ENCODE results near the gene NATD1. TPM values are rescaled to one million over a fixed set of nuclear protein-coding genes. Genes with fewer than 3 reads are reported as not detected.

NATD1 gene
- total and polyA plus RNA-seq, 2 experiments from 2014 or later = 2.1 to 8.1 TPM

DNA sequence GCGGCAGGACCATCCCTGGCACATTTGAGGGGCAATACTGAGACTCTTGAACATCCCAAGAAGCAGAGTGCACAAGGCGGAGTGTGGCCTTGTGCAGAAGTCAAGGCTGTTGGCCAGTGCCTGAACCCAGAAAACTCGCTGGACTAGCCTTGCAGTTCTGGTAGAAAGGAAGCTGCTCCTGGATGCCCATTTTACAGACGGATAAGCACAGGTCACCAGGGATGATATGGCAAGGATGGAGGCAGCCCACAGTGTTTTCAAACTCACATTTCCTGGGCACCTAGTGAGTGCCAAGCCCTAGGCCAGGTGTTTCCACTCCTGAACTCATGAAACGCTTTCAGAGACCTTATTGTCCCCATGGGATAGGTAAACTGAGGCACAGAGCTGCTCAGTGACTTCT lies 29.6 kb upstream of the NATD1 start:
- Histone ChIP-seq H3K36me3 (ENCODE audit: insufficient read depth) (no peaks in the 10 kb centered on the region), H3K4me2 (no peak overlapping the region), H3K27ac (ENCODE audit: low read depth) (no peak overlapping the region), H3K79me2 (replicated peaks; ENCODE audit: insufficient read depth) (peaks cover 28% of the 10 kb centered on the region), H3K4me3 (no peak overlapping the region), H3F3A (replicated peaks; ENCODE audit: low read depth) (no peaks in the 10 kb centered on the region), H4K20me1 (replicated peaks; ENCODE audit: insufficient read depth) (no peaks in the 10 kb centered on the region; the same call in 1 of the 2 replicates), H3K9me2 (ENCODE audit: insufficient read depth) (no peaks in the 10 kb centered on the region), H3K27me3 (ENCODE audit: insufficient read depth) (peaks cover 27% of the 10 kb centered on the region), H3K4me1 (ENCODE audit: insufficient read depth) (peaks cover 10% of the 10 kb centered on the region), H2AFZ (no peak overlapping the region)
- no peak for DNase-seq (ENCODE audit: low spot score)
- no peak overlapping the region; the same call in 2 of the 3 replicates for H3K4me3 Mint-ChIP-seq
- TF ChIP-seq STAT1 (IDR thresholded peaks at IDR 0.05; ENCODE audit: unreplicated experiment) (no peak), CREB1 (CRISPR knock-in tag; IDR thresholded peaks at IDR 0.05; ENCODE audit: low read depth) (no peak), CTCF (conservative IDR thresholded peaks at IDR 0.05; ENCODE audit: low read depth in 2 of 2) (no peak), ZNF114 (CRISPR knock-in tag; IDR thresholded peaks at IDR 0.05) (no peak), JUNB (IDR thresholded peaks at IDR 0.05; ENCODE audit: unreplicated experiment) (no peak), ETS1 (IDR thresholded peaks at IDR 0.05) (no peak), EZH2phosphoT487 (IDR thresholded peaks at IDR 0.05; ENCODE audit: unreplicated experiment) (no peak), NANOG (IDR thresholded peaks at IDR 0.05; ENCODE audit: borderline replicate concordance) (no peak), ZNF331 (CRISPR knock-in tag; IDR thresholded peaks at IDR 0.05; ENCODE audit: low read depth) (no peak), POLR2AphosphoS5 (IDR thresholded peaks at IDR 0.05; ENCODE audit: low read depth) (no peak), EZH2 (IDR thresholded peaks at IDR 0.05; ENCODE audit: low read depth, unreplicated experiment) (no peak)
- TF ChIP-seq, protein P1, sequence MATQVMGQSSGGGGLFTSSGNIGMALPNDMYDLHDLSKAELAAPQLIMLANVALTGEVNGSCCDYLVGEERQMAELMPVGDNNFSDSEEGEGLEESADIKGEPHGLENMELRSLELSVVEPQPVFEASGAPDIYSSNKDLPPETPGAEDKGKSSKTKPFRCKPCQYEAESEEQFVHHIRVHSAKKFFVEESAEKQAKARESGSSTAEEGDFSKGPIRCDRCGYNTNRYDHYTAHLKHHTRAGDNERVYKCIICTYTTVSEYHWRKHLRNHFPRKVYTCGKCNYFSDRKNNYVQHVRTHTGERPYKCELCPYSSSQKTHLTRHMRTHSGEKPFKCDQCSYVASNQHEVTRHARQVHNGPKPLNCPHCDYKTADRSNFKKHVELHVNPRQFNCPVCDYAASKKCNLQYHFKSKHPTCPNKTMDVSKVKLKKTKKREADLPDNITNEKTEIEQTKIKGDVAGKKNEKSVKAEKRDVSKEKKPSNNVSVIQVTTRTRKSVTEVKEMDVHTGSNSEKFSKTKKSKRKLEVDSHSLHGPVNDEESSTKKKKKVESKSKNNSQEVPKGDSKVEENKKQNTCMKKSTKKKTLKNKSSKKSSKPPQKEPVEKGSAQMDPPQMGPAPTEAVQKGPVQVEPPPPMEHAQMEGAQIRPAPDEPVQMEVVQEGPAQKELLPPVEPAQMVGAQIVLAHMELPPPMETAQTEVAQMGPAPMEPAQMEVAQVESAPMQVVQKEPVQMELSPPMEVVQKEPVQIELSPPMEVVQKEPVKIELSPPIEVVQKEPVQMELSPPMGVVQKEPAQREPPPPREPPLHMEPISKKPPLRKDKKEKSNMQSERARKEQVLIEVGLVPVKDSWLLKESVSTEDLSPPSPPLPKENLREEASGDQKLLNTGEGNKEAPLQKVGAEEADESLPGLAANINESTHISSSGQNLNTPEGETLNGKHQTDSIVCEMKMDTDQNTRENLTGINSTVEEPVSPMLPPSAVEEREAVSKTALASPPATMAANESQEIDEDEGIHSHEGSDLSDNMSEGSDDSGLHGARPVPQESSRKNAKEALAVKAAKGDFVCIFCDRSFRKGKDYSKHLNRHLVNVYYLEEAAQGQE (IDR thresholded peaks at IDR 0.05; ENCODE audit: unreplicated experiment) = no peak
- TF ChIP-seq, protein P2, sequence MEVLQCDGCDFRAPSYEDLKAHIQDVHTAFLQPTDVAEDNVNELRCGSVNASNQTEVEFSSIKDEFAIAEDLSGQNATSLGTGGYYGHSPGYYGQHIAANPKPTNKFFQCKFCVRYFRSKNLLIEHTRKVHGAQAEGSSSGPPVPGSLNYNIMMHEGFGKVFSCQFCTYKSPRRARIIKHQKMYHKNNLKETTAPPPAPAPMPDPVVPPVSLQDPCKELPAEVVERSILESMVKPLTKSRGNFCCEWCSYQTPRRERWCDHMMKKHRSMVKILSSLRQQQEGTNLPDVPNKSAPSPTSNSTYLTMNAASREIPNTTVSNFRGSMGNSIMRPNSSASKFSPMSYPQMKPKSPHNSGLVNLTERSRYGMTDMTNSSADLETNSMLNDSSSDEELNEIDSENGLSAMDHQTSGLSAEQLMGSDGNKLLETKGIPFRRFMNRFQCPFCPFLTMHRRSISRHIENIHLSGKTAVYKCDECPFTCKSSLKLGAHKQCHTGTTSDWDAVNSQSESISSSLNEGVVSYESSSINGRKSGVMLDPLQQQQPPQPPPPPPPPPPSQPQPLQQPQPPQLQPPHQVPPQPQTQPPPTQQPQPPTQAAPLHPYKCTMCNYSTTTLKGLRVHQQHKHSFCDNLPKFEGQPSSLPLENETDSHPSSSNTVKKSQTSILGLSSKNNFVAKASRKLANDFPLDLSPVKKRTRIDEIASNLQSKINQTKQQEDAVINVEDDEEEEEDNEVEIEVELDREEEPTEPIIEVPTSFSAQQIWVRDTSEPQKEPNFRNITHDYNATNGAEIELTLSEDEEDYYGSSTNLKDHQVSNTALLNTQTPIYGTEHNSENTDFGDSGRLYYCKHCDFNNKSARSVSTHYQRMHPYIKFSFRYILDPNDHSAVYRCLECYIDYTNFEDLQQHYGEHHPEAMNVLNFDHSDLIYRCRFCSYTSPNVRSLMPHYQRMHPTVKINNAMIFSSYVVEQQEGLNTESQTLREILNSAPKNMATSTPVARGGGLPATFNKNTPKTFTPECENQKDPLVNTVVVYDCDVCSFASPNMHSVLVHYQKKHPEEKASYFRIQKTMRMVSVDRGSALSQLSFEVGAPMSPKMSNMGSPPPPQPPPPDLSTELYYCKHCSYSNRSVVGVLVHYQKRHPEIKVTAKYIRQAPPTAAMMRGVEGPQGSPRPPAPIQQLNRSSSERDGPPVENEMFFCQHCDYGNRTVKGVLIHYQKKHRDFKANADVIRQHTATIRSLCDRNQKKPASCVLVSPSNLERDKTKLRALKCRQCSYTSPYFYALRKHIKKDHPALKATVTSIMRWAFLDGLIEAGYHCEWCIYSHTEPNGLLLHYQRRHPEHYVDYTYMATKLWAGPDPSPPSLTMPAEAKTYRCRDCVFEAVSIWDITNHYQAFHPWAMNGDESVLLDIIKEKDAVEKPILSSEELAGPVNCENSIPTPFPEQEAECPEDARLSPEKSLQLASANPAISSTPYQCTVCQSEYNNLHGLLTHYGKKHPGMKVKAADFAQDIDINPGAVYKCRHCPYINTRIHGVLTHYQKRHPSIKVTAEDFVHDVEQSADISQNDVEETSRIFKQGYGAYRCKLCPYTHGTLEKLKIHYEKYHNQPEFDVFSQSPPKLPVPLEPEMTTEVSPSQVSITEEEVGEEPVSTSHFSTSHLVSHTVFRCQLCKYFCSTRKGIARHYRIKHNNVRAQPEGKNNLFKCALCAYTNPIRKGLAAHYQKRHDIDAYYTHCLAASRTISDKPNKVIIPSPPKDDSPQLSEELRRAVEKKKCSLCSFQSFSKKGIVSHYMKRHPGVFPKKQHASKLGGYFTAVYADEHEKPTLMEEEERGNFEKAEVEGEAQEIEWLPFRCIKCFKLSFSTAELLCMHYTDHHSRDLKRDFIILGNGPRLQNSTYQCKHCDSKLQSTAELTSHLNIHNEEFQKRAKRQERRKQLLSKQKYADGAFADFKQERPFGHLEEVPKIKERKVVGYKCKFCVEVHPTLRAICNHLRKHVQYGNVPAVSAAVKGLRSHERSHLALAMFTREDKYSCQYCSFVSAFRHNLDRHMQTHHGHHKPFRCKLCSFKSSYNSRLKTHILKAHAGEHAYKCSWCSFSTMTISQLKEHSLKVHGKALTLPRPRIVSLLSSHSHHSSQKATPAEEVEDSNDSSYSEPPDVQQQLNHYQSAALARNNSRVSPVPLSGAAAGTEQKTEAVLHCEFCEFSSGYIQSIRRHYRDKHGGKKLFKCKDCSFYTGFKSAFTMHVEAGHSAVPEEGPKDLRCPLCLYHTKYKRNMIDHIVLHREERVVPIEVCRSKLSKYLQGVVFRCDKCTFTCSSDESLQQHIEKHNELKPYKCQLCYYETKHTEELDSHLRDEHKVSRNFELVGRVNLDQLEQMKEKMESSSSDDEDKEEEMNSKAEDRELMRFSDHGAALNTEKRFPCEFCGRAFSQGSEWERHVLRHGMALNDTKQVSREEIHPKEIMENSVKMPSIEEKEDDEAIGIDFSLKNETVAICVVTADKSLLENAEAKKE (CRISPR knock-in tag; IDR thresholded peaks at IDR 0.05) = no peak
- peaks cover 35% of the 10 kb centered on the region for H3K27me3 Mint-ChIP-seq (ENCODE audit: insufficient read depth, low read depth, poor library complexity)
- H3K36me3 Mint-ChIP-seq (ENCODE audit: low read depth) = no peaks in the 10 kb centered on the region; the same call in 2 of the 3 replicates
- H3K27ac Mint-ChIP-seq = no peak overlapping the region
- H3K4me1 Mint-ChIP-seq = peaks cover 19% of the 10 kb centered on the region
- no peaks in the 10 kb centered on the region for H3K9me3 Mint-ChIP-seq
- no peak for ATAC-seq

Measured in GM23338 (cell line).